Measurements from ENCODE around the gene TYMP. TPM values are rescaled to one million over a fixed set of nuclear protein-coding genes. Genes with fewer than 3 reads are reported as not detected.

Gene TYMP
- total and polyA plus RNA-seq, 10 of the 15 experiments (the other 5 are each of a cell fraction or from before 2014, with no cell fraction given), result 0.42 to 57.8 (median 24.6) TPM

DNA sequence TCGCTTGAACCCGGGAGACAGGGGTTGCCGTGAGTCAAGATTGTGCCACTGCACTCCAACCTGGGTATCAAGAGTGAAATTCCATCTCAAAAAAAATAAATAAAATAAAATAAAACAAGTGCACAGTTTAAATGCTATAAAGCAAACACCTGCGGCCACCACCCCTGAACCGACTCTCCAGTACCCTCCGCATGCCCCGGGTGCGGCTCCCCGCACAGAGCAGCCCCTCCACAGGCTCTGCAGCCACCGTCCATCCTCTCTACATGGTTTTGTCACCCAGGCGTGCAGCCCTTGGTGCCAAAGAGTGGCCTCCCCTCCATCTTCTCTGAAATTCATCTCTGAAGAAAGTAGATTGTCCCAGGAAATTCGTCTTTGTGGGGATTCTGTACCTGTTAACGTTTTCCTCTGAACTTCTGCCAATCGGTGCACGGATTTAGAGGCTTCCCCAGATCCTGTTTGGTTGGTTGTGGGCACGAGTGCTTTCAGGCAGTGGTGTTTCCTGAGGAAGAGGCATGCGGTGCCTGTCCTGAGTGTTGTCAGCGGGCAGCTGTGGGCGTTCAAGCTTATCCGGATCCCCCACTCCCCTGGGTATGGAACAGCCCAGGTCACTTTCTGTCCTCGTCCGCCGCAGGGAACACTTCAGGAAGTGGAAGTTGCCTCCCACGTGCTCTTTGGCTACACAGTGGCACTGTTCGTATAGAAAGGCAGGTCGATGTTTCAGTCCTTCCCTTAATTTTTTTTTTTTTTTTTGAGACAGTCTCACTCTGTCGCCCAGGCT is 39.1 kb downstream of the TYMP start (continued):
- TF ChIP-seq FOXK2 (IDR thresholded peaks at IDR 0.05), result no peak

DNA sequence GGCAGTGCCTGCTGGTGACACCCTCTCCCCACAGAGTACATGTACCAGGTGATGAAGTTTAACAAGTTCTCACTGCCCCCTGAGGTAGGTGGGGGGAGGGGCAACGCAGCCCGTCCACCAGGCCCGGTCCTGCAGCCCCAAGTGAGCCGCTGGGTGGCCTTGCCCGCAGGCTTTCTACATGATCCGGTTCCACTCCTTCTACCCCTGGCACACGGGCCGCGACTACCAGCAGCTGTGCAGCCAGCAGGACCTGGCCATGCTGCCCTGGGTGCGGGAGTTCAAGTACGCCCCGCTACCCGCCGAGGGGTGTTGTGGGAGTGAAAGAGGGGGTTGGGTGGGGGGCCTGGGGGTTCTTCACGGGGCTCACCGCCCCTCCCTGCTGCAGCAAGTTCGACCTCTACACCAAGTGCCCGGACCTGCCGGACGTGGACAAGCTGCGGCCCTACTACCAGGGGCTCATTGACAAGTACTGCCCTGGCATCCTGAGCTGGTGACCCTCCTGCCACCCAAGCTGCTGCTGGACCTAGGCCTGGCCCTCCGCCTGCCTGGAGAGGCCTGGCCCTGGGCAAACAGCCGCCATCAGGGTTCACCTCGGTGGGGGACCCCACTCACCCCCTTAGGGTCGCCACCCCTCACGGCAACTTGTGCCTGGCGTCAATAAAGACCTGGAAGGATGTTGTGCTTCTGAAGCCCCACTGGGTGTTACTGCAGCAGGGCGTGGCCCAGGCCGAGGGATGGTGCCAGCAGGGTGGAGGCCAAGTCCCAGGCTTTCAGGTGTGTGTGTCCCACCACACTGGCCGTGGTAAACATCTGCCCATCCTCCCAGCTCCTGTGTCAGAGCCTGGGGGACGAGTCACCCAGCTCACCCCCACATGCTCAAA is 40.2 kb downstream of the TYMP start:
- CTCF ChIA-PET, result no interaction called here
- Histone ChIP-seq H3K9ac (ENCODE audit: control insufficient read depth, insufficient read depth, low read length) (no peak overlapping the region), H3K79me2 (ENCODE audit: control insufficient read depth, insufficient read depth, low read length) (no peaks in the 10 kb centered on the region), H3K27me3 (replicated peaks in 1 of 2; ENCODE audit: control insufficient read depth in 2 of 2, insufficient read depth in 2 of 2, low read length in 1 of 2) (no peaks in the 10 kb centered on the region), H2AFZ (ENCODE audit: control insufficient read depth, low read depth, low read length) (no peak overlapping the region), H3K27ac (ENCODE audit: control insufficient read depth, insufficient read depth) (no peak overlapping the region), H3K9me3 (replicated peaks; ENCODE audit: control insufficient read depth, insufficient read depth, low read length) (no peaks in the 10 kb centered on the region), H4K20me1 (ENCODE audit: control insufficient read depth, insufficient read depth) (no peaks in the 10 kb centered on the region), H3K4me2 (ENCODE audit: control insufficient read depth, insufficient read depth) (no peak overlapping the region), H3K4me3 (no peak overlapping the region), H3K4me1 (ENCODE audit: control insufficient read depth, insufficient read depth, low read length) (peaks cover 5% of the 10 kb centered on the region), H3K36me3 (ENCODE audit: control insufficient read depth in 2 of 2, insufficient read depth in 2 of 2, low read length in 1 of 2) (no peaks in the 10 kb centered on the region)
- SMC1A ChIA-PET (ENCODE audit: uncharacterized antibody, unreplicated experiment), result no interaction called here
- ATAC-seq, result no peak
- BruUV-seq (replicated peaks), result no TSS peak
- POLR2A ChIA-PET, result no interaction called here
- in situ Hi-C loops (cut with MboI) (loop anchor here (10.0 kb wide), 1 partner anchor 235 kb away; the partner anchor contains the start of gene HDAC10), intact Hi-C loops (cut with micrococcal nuclease; ENCODE audit: unreplicated experiment) (no loop called here)
- WGBS (ENCODE audit: insufficient coverage, insufficient replicate concordance, low lambda C conversion rate, missing lambda C conversion rate), result 74% methylated on average over 20 of the region's 31 CpGs
- no peak for TF ChIP-seq ZNF207 (IDR thresholded peaks at IDR 0.05; ENCODE audit: borderline replicate concordance)
- DNase-seq (ENCODE audit: low read depth, low spot score), result no peak
- no peak for FAIRE-seq
- RAD21 ChIA-PET (ENCODE audit: unreplicated experiment), result interaction anchor here (0.6 kb wide), 1 partner anchor 165 kb away, joined by 3 read pairs; no protein-coding TSS in a partner anchor

DNA sequence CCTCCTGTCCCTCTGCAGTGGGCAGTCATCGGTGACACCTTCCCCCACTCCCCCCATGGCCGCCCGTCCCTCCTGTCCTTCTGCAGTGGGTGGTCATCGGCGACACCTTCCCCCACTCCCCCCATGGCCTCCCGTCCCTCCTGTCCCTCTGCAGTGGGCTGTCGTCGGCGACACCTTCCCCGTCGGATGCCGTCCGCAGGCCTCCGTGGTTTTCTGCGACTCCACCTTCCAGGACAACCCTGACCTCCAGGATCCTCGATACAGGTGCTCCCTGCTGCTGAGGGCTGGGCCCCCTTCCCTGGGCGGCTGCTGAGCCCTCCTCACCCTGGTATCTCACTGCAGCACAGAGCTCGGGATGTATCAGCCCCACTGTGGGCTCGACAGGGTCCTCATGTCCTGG is 40.9 kb downstream of the TYMP start:
- ChIA-PET RAD21 (ENCODE audit: unreplicated experiment) (no interaction called here), SMC1A (ENCODE audit: uncharacterized antibody, unreplicated experiment) (no interaction called here), POLR2A (no interaction called here), CTCF (no interaction called here)
- 79% methylated on average over 16 of the region's 19 CpGs for WGBS (ENCODE audit: insufficient coverage, insufficient replicate concordance, low lambda C conversion rate, missing lambda C conversion rate)
- ATAC-seq (no peak), DNase-seq (ENCODE audit: low read depth, low spot score) (no peak), FAIRE-seq (no peak)
- Histone ChIP-seq H3K4me2 (ENCODE audit: control insufficient read depth, insufficient read depth) (no peak overlapping the region), H3K4me3 (no peak overlapping the region), H3K79me2 (ENCODE audit: control insufficient read depth, insufficient read depth, low read length) (no peaks in the 10 kb centered on the region), H4K20me1 (ENCODE audit: control insufficient read depth, insufficient read depth) (no peaks in the 10 kb centered on the region), H3K9ac (ENCODE audit: control insufficient read depth, insufficient read depth, low read length) (no peak overlapping the region), H3K27ac (ENCODE audit: control insufficient read depth, insufficient read depth) (no peak overlapping the region), H3K4me1 (ENCODE audit: control insufficient read depth, insufficient read depth, low read length) (peaks cover 5% of the 10 kb centered on the region), H3K9me3 (replicated peaks; ENCODE audit: control insufficient read depth, insufficient read depth, low read length) (no peaks in the 10 kb centered on the region), H3K36me3 (ENCODE audit: control insufficient read depth in 2 of 2, insufficient read depth in 2 of 2, low read length in 1 of 2) (no peaks in the 10 kb centered on the region), H2AFZ (ENCODE audit: control insufficient read depth, low read depth, low read length) (no peak overlapping the region), H3K27me3 (replicated peaks in 1 of 2; ENCODE audit: control insufficient read depth in 2 of 2, insufficient read depth in 2 of 2, low read length in 1 of 2) (no peaks in the 10 kb centered on the region)
- intact Hi-C loops (cut with micrococcal nuclease; ENCODE audit: unreplicated experiment), result no loop called here
- in situ Hi-C loops (cut with MboI), result no loop called here
- BruUV-seq (replicated peaks), result no TSS peak
- TF ChIP-seq, protein P1, sequence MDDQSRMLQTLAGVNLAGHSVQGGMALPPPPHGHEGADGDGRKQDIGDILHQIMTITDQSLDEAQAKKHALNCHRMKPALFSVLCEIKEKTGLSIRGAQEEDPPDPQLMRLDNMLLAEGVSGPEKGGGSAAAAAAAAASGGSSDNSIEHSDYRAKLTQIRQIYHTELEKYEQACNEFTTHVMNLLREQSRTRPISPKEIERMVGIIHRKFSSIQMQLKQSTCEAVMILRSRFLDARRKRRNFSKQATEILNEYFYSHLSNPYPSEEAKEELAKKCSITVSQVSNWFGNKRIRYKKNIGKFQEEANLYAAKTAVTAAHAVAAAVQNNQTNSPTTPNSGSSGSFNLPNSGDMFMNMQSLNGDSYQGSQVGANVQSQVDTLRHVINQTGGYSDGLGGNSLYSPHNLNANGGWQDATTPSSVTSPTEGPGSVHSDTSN (IDR thresholded peaks at IDR 0.05; ENCODE audit: insufficient replicate concordance, low read depth, low read length), result no peak
- no peak for TF ChIP-seq SMAD1 (IDR thresholded peaks at IDR 0.05; ENCODE audit: low read depth, partially characterized antibody)
- no peak for TF ChIP-seq FOS (IDR thresholded peaks at IDR 0.05; ENCODE audit: borderline replicate concordance, extremely low read depth, insufficient read length)
- TF ChIP-seq POLR2A (IDR thresholded peaks at IDR 0.05; ENCODE audit: low read depth, low read length), result no peak
- no peak for TF ChIP-seq WRNIP1 (IDR thresholded peaks at IDR 0.05; ENCODE audit: borderline replicate concordance, low read depth, low read length)
- no peak for TF ChIP-seq SREBF2 (IDR thresholded peaks at IDR 0.05; ENCODE audit: low read length)
- no peak for TF ChIP-seq NFYB (IDR thresholded peaks at IDR 0.05; ENCODE audit: insufficient read depth, low read depth, low read length)
- TF ChIP-seq, protein P2, sequence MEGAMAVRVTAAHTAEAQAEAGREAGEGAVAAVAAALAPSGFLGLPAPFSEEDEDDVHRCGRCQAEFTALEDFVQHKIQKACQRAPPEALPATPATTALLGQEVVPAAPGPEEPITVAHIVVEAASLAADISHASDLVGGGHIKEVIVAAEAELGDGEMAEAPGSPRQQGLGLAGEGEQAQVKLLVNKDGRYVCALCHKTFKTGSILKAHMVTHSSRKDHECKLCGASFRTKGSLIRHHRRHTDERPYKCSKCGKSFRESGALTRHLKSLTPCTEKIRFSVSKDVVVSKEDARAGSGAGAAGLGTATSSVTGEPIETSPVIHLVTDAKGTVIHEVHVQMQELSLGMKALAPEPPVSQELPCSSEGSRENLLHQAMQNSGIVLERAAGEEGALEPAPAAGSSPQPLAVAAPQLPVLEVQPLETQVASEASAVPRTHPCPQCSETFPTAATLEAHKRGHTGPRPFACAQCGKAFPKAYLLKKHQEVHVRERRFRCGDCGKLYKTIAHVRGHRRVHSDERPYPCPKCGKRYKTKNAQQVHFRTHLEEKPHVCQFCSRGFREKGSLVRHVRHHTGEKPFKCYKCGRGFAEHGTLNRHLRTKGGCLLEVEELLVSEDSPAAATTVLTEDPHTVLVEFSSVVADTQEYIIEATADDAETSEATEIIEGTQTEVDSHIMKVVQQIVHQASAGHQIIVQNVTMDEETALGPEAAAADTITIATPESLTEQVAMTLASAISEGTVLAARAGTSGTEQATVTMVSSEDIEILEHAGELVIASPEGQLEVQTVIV (IDR thresholded peaks at IDR 0.05; ENCODE audit: borderline replicate concordance, partially characterized antibody), result no peak
